22Rv1 (cell line): ENCODE data around the gene BPIFB6.

ENCODE experiments used
- ZFX ChIP-seq: fragments of 450-650 bp; IDR thresholded peaks from 2 replicates; pipeline ENCODE4 v1.6.1; 2017; ENCODE audit warnings: antibody characterized with exemption, borderline replicate concordance
- TF ChIP-seq, protein P1 (sequence below): fragments of 450-650 bp; IDR thresholded peaks from 2 replicates; pipeline ENCODE4 v1.5.1; 2017; ENCODE audit warnings: mild to moderate bottlenecking

DNA sequence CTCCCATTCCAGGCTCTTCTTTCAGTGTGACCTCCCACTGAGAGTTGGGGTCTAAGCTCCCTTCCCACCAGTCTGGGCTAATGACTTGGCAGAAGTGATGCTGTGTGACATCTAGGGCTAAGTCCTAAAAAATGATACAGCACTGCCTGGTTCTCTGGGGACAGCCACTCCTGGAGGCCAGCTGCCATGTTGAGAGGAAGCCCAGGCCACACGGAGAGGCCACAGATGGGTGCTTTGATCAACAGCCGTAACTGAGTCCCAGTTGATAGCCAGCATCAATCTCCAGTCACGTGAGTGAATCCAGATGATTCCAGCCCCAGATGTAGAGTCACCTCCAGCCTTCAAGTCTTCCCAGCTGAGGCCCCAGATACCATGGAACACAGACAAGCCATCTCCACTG lies 41.0 kb upstream of the BPIFB6 start:
- TF ChIP-seq, protein P1, sequence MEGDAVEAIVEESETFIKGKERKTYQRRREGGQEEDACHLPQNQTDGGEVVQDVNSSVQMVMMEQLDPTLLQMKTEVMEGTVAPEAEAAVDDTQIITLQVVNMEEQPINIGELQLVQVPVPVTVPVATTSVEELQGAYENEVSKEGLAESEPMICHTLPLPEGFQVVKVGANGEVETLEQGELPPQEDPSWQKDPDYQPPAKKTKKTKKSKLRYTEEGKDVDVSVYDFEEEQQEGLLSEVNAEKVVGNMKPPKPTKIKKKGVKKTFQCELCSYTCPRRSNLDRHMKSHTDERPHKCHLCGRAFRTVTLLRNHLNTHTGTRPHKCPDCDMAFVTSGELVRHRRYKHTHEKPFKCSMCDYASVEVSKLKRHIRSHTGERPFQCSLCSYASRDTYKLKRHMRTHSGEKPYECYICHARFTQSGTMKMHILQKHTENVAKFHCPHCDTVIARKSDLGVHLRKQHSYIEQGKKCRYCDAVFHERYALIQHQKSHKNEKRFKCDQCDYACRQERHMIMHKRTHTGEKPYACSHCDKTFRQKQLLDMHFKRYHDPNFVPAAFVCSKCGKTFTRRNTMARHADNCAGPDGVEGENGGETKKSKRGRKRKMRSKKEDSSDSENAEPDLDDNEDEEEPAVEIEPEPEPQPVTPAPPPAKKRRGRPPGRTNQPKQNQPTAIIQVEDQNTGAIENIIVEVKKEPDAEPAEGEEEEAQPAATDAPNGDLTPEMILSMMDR = no peak
- no peak for TF ChIP-seq ZFX
